GM04503 (cell line): Measurements from ENCODE around the gene ZNF431.
"Not testable (repeated sequence)": the region's sequence is repeated elsewhere in the genome, so short reads cannot be mapped to it uniquely, and the experiment has no call there.

ENCODE experiments used
- DNase-seq: peaks from one replicate; pipeline ENCODE4 v3.0.0-alpha.2; 2012; ENCODE audit warnings: low read depth

The ZNF431 gene

GRCh38 chr19:21141787-21142464 is at the start of gene ZNF431:
Gene ZNF431 (plus strand): TSS chr19:21142040. CDS start chr19:21142184, 144 bp downstream.
- DNase-seq = peak; percentile 77

- DNase-seq = peak; percentile 45
These were observed 49.7 kb upstream of the ZNF431 start for GRCh38 chr19:21092109-21092508.

GRCh38 chr19:21094347-21095025 is 47.4 kb upstream of the ZNF431 start:
- DNase-seq = no peak

- DNase-seq = no peak
These were observed 43.5 kb upstream of the ZNF431 start for GRCh38 chr19:21098291-21098690.

GRCh38 chr19:21101521-21102242 is 40.2 kb upstream of the ZNF431 start:
- no peak for DNase-seq

- no peak for DNase-seq
These were observed 32.7 kb upstream of the ZNF431 start for GRCh38 chr19:21109116-21109515.

- no peak for DNase-seq
These were observed 31.7 kb upstream of the ZNF431 start for GRCh38 chr19:21110183-21110582.

- no peak for DNase-seq
These were observed 26.4 kb upstream of the ZNF431 start for GRCh38 chr19:21115430-21115829.

- no peak for DNase-seq
These were observed 24.6 kb upstream of the ZNF431 start for GRCh38 chr19:21117041-21117907.

GRCh38 chr19:21126078-21126477 is 15.8 kb upstream of the ZNF431 start:
- DNase-seq = no peak

- DNase-seq = no peak
These were observed 14.8 kb upstream of the ZNF431 start for GRCh38 chr19:21127001-21127400.

- DNase-seq = no peak
These were observed 13.9 kb upstream of the ZNF431 start for GRCh38 chr19:21127898-21128297.

- DNase-seq = no peak
These were observed 12.7 kb upstream of the ZNF431 start for GRCh38 chr19:21128901-21129698.

- no peak for DNase-seq
These were observed 11.6 kb upstream of the ZNF431 start for GRCh38 chr19:21130097-21130775.

GRCh38 chr19:21133633-21134032 is 8.2 kb upstream of the ZNF431 start:
- no peak for DNase-seq

GRCh38 chr19:21134934-21135366 is 6.9 kb upstream of the ZNF431 start:
- DNase-seq = no peak

- no peak for DNase-seq
These were observed 6.4 kb upstream of the ZNF431 start for GRCh38 chr19:21135433-21135832.

- no peak for DNase-seq
These were observed 3.7 kb upstream of the ZNF431 start for GRCh38 chr19:21138130-21138529.

GRCh38 chr19:21141006-21141405 is 834 bp upstream of the ZNF431 start:
- not testable (repeated sequence) for DNase-seq

GRCh38 chr19:21143428-21143827 is 1.6 kb downstream of the ZNF431 start:
- no peak for DNase-seq

GRCh38 chr19:21143854-21144253 is 2.0 kb downstream of the ZNF431 start:
- DNase-seq = no peak
